ENCODE measurements around the gene FAM9C.

FAM9C gene

GRCh38 chrX:13055486-13055885 lies 11.1 kb upstream of the FAM9C start:
- no peak overlapping the region for H3K27ac ChIP-seq (ENCODE audit: extremely low read depth, low read depth, low read length)
- no peaks in the 10 kb centered on the region for H3K9me3 ChIP-seq (ENCODE audit: control insufficient read depth, insufficient read depth, low read depth, low read length)
- no peaks in the 10 kb centered on the region for H3K36me3 ChIP-seq (ENCODE audit: control insufficient read depth in 2 of 2, insufficient read depth in 1 of 2, low read length in 2 of 2)
- H3K4me1 ChIP-seq (ENCODE audit: control insufficient read depth, insufficient read depth, low read length) = peaks cover 6% of the 10 kb centered on the region; the same call in 1 of the 2 replicates
- ChIA-PET POLR2A (no interaction called here), CTCF (interaction anchor here (0.5 kb wide), 1 partner anchor 63 kb away, joined by 3 read pairs; no protein-coding TSS in a partner anchor)
- no peak overlapping the region for H3K4me3 ChIP-seq (ENCODE audit: low read depth, low read length)
- TF ChIP-seq ZNF704 (tag by site-specific recombination; IDR thresholded peaks at IDR 0.05) (no peak), ZSCAN16 (tag by site-specific recombination; IDR thresholded peaks at IDR 0.05) (no peak)

GRCh38 chrX:13053171-13053570 lies 8.8 kb upstream of the FAM9C start:
- POLR2A ChIA-PET = no interaction called here
- CTCF ChIA-PET = interaction anchor here (0.6 kb wide), 1 partner anchor 591 kb away, joined by 4 read pairs; no protein-coding TSS in a partner anchor

GRCh38 chrX:13051529-13052172 lies 7.2 kb upstream of the FAM9C start:
- ChIA-PET CTCF (interaction anchor here (0.7 to 1.4 kb wide), 4 partner anchors 21 to 105 kb away, joined by 4 to 8 read pairs (median 5); no protein-coding TSS in a partner anchor), POLR2A (no interaction called here)

More at GRCh38 chrX:13053171-13053570, 8.8 kb upstream of the FAM9C start:
- no peaks in the 10 kb centered on the region for H3K9me3 ChIP-seq (ENCODE audit: control insufficient read depth, insufficient read depth, low read depth, low read length)
- no peaks in the 10 kb centered on the region for H3K36me3 ChIP-seq (ENCODE audit: control insufficient read depth in 2 of 2, insufficient read depth in 1 of 2, low read length in 2 of 2)
- no peak for TF ChIP-seq ZNF112 (tag by site-specific recombination; IDR thresholded peaks at IDR 0.05)
- TF ChIP-seq ZNF785 (tag by site-specific recombination; IDR thresholded peaks at IDR 0.05) = no peak
- TF ChIP-seq ZNF768 (tag by site-specific recombination; IDR thresholded peaks at IDR 0.05) = no peak
- TF ChIP-seq ZNF701 (tag by site-specific recombination; IDR thresholded peaks at IDR 0.05) = no peak
- TF ChIP-seq ZNF596 (tag by site-specific recombination; IDR thresholded peaks at IDR 0.05) = no peak
- no peak for TF ChIP-seq KLF10 (tag by site-specific recombination; IDR thresholded peaks at IDR 0.05)
- TF ChIP-seq ZNF223 (tag by site-specific recombination; IDR thresholded peaks at IDR 0.05) = no peak
- H3K27ac ChIP-seq (ENCODE audit: extremely low read depth, low read depth, low read length) = no peak overlapping the region
- H3K4me3 ChIP-seq (ENCODE audit: low read depth, low read length) = no peak overlapping the region
- no peaks in the 10 kb centered on the region for H3K4me1 ChIP-seq (ENCODE audit: control insufficient read depth, insufficient read depth, low read length)

More at GRCh38 chrX:13051529-13052172, 7.2 kb upstream of the FAM9C start:
- no peaks in the 10 kb centered on the region for H3K9me3 ChIP-seq (ENCODE audit: control insufficient read depth, insufficient read depth, low read depth, low read length)
- no peak for TF ChIP-seq KLF17 (tag by site-specific recombination; IDR thresholded peaks at IDR 0.05)
- no peak for TF ChIP-seq ZNF558 (tag by site-specific recombination; IDR thresholded peaks at IDR 0.05)
- no peak for TF ChIP-seq ZNF366 (tag by site-specific recombination; conservative IDR thresholded peaks at IDR 0.05)
- TF ChIP-seq ZNF707 (tag by site-specific recombination; IDR thresholded peaks at IDR 0.05) = no peak
- no peak for TF ChIP-seq ZNF518A (tag by site-specific recombination; conservative IDR thresholded peaks at IDR 0.05; ENCODE audit: low read depth)
- TF ChIP-seq ZBTB7A (tag by site-specific recombination; IDR thresholded peaks at IDR 0.05; ENCODE audit: low read depth) = no peak
- no peak for TF ChIP-seq ZNF148 (tag by site-specific recombination; IDR thresholded peaks at IDR 0.05; ENCODE audit: borderline replicate concordance)
- no peak for TF ChIP-seq ZNF174 (tag by site-specific recombination; IDR thresholded peaks at IDR 0.05)
- no peak for TF ChIP-seq PRDM1 (tag by site-specific recombination; IDR thresholded peaks at IDR 0.05)
- TF ChIP-seq ZFP37 (tag by site-specific recombination; IDR thresholded peaks at IDR 0.05) = no peak
- TF ChIP-seq IKZF3 (tag by site-specific recombination; IDR thresholded peaks at IDR 0.05) = no peak
- no peak for TF ChIP-seq ZNF837 (tag by site-specific recombination; IDR thresholded peaks at IDR 0.05)
- no peak for TF ChIP-seq ZNF623 (tag by site-specific recombination; IDR thresholded peaks at IDR 0.05)
- TF ChIP-seq MEIS1 (CRISPR knock-in tag; IDR thresholded peaks at IDR 0.05; ENCODE audit: borderline replicate concordance) = no peak
- no peak for TF ChIP-seq GFI1B (tag by site-specific recombination; IDR thresholded peaks at IDR 0.05)
- H3K27ac ChIP-seq (ENCODE audit: extremely low read depth, low read depth, low read length) = no peak overlapping the region
- no peaks in the 10 kb centered on the region for H3K36me3 ChIP-seq (ENCODE audit: control insufficient read depth in 2 of 2, insufficient read depth in 1 of 2, low read length in 2 of 2)
- no peaks in the 10 kb centered on the region for H3K4me1 ChIP-seq (ENCODE audit: control insufficient read depth, insufficient read depth, low read length)
- H3K4me3 ChIP-seq (ENCODE audit: low read depth, low read length) = no peak overlapping the region
